ENCODE data around the gene TLR3.

Gene TLR3

DNA sequence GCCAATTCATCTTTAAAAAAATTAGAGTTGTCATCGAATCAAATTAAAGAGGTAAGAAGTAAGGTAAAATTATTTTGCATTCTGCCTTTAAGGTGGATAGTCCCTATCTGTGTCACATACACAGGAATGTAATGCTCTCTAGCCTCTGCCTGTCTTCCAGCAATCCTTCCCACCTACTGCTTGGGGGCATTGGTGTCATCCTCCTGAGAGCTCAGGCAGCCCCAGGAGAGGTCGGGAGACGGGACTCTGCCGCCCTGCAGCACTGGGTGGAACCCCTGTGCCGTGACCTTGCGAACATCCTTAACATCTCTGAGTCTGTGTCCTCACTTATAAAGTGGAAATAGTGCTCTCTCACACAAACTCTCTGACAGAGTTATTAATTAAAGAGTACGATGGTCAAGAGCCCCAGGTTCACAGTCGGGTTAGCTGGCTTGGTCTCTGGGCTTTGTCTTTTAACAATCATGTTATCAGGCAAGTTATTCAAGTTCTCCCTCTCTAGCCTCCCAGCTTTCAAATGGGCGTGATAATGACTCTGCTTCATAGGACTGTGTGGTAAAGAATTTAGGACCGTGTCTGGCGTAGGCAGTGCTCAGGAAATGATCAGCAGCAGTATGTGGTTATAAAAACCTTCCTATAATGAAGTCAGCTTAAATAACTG is 10.2 kb downstream of the TLR3 start:
- peak overlapping the region; percentile 94 for H3K27ac ChIP-seq
- no peak for TF ChIP-seq CTCF (conservative IDR thresholded peaks at IDR 0.05)

DNA sequence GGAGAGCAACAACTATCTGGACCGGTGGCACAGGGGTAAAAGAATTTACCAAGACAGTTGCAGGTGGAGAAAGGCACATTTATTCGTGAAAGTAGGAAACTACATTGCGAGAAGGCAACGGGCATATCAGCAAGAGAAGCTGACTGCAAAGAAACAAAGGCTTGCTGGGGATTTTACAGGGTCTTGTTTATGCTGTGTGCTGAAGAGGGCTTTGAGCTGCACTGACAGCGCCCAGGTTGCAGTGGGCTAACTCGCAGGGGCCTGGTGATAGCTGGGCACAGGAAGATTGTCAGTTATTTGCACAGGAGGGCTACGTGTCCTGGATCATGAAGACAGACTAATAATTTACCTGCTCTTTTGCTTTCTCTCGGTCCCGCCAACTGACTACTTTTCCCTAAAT is 10.7 kb downstream of the TLR3 start:
- H3K27ac ChIP-seq: peak overlapping the region; percentile 94
- TF ChIP-seq CTCF (conservative IDR thresholded peaks at IDR 0.05): no peak

DNA sequence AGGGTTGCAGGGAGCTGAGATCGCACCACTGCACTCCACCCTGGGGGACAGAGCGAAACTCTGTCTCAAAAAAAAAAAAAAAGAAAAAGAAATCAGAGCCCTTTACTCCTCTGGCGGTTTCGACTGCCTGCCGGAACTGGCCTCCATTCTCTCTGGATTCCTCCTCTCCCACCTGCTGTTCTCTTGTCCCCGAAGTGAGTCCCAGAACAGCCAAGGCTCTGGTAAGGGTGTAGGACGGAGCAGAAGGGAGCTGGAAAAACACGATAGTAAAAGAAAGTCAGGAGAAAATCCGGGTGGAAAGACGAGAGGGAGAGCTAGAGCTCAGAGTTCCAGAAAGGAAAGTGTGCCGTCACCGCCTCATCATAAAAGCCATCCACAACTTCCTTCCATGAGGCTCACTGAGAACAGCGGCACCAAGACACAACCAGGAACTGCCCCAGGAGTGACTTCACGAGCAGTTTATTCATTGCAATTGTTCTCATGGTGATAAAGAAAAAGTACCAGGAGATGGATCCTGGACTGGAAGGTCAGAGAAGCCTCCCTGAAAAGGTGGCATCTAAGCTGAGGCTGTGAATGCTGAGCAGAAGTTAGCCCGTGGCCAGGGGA is 12.3 kb downstream of the TLR3 start:
- TF ChIP-seq CTCF (conservative IDR thresholded peaks at IDR 0.05): no peak
- H3K27ac ChIP-seq: peak overlapping the region; percentile 94

DNA sequence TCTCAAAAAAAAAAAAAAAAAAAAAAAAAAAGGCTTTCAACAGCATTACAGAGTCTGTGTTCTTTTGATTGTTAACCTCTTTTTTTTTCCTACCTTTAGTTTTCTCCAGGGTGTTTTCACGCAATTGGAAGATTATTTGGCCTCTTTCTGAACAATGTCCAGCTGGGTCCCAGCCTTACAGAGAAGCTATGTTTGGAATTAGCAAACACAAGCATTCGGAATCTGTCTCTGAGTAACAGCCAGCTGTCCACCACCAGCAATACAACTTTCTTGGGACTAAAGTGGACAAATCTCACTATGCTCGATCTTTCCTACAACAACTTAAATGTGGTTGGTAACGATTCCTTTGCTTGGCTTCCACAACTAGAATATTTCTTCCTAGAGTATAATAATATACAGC is 13.3 kb downstream of the TLR3 start:
- TF ChIP-seq CTCF (conservative IDR thresholded peaks at IDR 0.05): no peak
- H3K27ac ChIP-seq: peak overlapping the region; percentile 94; the same call in 1 of the 2 replicates

GRCh38 chr4:186088523-186088922 is 19.6 kb downstream of the TLR3 start:
- H3K27ac ChIP-seq: no peak overlapping the region
- TF ChIP-seq CTCF (conservative IDR thresholded peaks at IDR 0.05): no peak

DNA sequence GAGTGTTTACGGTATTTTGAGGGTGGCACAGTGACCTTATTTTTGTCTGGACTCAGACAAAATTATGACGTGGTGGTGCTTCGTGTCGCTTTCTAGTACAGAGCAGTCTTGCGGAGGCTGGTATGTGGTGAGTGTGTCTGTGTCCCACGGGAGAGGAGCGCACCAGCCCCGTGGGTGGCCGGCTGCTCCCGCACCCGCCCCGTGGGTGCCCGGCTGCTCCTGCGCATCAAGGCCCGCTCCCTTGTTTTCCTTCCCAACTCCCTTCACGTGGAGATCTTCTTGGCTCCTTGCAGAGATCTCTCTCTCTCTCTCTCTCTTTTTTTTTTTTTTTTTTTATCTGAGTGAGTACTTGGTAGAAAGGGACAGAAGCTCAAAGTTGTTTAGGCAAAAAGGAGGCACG is 23.3 kb downstream of the TLR3 start:
- no peak for TF ChIP-seq CTCF (conservative IDR thresholded peaks at IDR 0.05)

GRCh38 chr4:186095406-186095805 is 26.4 kb downstream of the TLR3 start:
- no peak for TF ChIP-seq CTCF (conservative IDR thresholded peaks at IDR 0.05)
- H3K27ac ChIP-seq: no peak overlapping the region

More for the DNA sequence above, 23.3 kb downstream of the TLR3 start:
- no peak overlapping the region for H3K27ac ChIP-seq
